Measurements from ENCODE around the gene CDNF. TPM values are rescaled to one million over a fixed set of nuclear protein-coding genes. Genes with fewer than 3 reads are reported as not detected.
A peak's percentile ranks its signal among the peaks of the same experiment; 100 is the strongest.

CDNF gene
- total and polyA plus RNA-seq, 10 of the 15 experiments (the other 5 are each of a cell fraction or from before 2014, with no cell fraction given), result 0.08 to 1.9 (median 0.77) TPM

GRCh38 chr10:14879928-14880193 is 42.0 kb upstream of the CDNF start:
- Histone ChIP-seq H4K20me1 (ENCODE audit: control insufficient read depth, insufficient read depth) (no peaks in the 10 kb centered on the region), H3K9ac (ENCODE audit: control insufficient read depth, insufficient read depth, low read length) (peak overlapping the region; percentile 84; the same call in 1 of the 2 replicates), H3K36me3 (ENCODE audit: control insufficient read depth in 2 of 2, insufficient read depth in 2 of 2, low read length in 1 of 2) (peaks cover 0 to 6% of the 10 kb centered on the region in 2 experiments; a peak in 1 of 4 replicates), H3K27me3 (replicated peaks in 1 of 2; ENCODE audit: control insufficient read depth in 2 of 2, insufficient read depth in 2 of 2, low read length in 1 of 2) (no peaks in the 10 kb centered on the region), H3K9me3 (replicated peaks; ENCODE audit: control insufficient read depth, insufficient read depth, low read length) (no peaks in the 10 kb centered on the region), H3K27ac (ENCODE audit: control insufficient read depth, insufficient read depth) (0 out of 2 replicates have a peak overlapping the region, but pooled peaks have one; percentile 22), H3K4me3 (peak overlapping the region; percentile 89), H3K4me2 (ENCODE audit: control insufficient read depth, insufficient read depth) (peak overlapping the region; percentile 72), H2AFZ (ENCODE audit: control insufficient read depth, low read depth, low read length) (no peak overlapping the region), H3K79me2 (ENCODE audit: control insufficient read depth, insufficient read depth, low read length) (peaks cover 74% of the 10 kb centered on the region), H3K4me1 (ENCODE audit: control insufficient read depth, insufficient read depth, low read length) (peaks cover 5% of the 10 kb centered on the region; the same call in 1 of the 2 replicates)
- TF ChIP-seq MYC (IDR thresholded peaks at IDR 0.05; ENCODE audit: insufficient read depth, insufficient read length, insufficient replicate concordance, low read length, severe bottlenecking) (no peak), ATF7 (IDR thresholded peaks at IDR 0.05; ENCODE audit: low read depth) (no peak), SIX5 (IDR thresholded peaks at IDR 0.05; ENCODE audit: low read depth, low read length, severe bottlenecking) (no peak), PML (IDR thresholded peaks at IDR 0.05; ENCODE audit: low read length) (no peak), POLR2AphosphoS5 (IDR thresholded peaks at IDR 0.05; ENCODE audit: low read length) (no peak), ATF3 (IDR thresholded peaks at IDR 0.05; ENCODE audit: borderline replicate concordance, extremely low read depth, low read depth, low read length) (no peak), ZNF384 (IDR thresholded peaks at IDR 0.05; ENCODE audit: borderline replicate concordance, low read depth, low read length) (0 out of 2 replicates have a peak, but pooled peaks have one; percentile 21)
- ChIA-PET POLR2A (interaction anchor here (0.6 to 1.5 kb wide), 4 partner anchors 9 to 214 kb away, joined by 3 to 7 read pairs (median 4); partner anchors contain the start of genes CDNF, HSPA14 and MSANTD7), RAD21 (ENCODE audit: unreplicated experiment) (interaction anchor here (1.4 kb wide), 1 partner anchor 73 kb away, joined by 5 read pairs; no protein-coding TSS in a partner anchor), SMC1A (ENCODE audit: uncharacterized antibody, unreplicated experiment) (interaction anchor here (0.6 to 5.2 kb wide), 7 partner anchors 10 to 75 kb away, joined by 3 to 23 read pairs (median 5); partner anchors contain the start of genes CDNF, DCLRE1C, HSPA14 and MSANTD7), CTCF (interaction anchor here (0.6 to 3.8 kb wide), 9 partner anchors 10 to 292 kb away, joined by 3 to 17 read pairs (median 4); partner anchors contain the start of genes CDNF, DCLRE1C, HSPA14 and MSANTD7)
- WGBS (ENCODE audit: insufficient coverage, insufficient replicate concordance, low lambda C conversion rate, missing lambda C conversion rate), result 2% methylated on average over 5 of the region's 5 CpGs
- in situ Hi-C loops (cut with MboI), result no loop called here
- intact Hi-C loops (cut with micrococcal nuclease; ENCODE audit: unreplicated experiment), result loop anchor here (2.0 to 10.0 kb wide), 4 partner anchors 43 to 225 kb away; partner anchors contain the start of genes CDNF, HSPA14, MEIG1 and MSANTD7
- FAIRE-seq, result no peak
- BruUV-seq (replicated peaks), result no TSS peak
- DNase-seq (ENCODE audit: low read depth, low spot score), result no peak
- ATAC-seq, result no peak
